Activated B cell treated with CpG ODN at 0.5 μM for 24 hours (primary cell): ENCODE results near the gene FCSK. TPM values are rescaled to one million over a fixed set of nuclear protein-coding genes. Genes with fewer than 3 reads are reported as not detected.

Experiments
- ATAC-seq: fragments of 200-7000 bp; cut with Tn5 transposase; one replicate; pipeline ENCODE4 v1.10.0; 2021; ENCODE audit warnings: low read depth, mild to moderate bottlenecking, moderate library complexity
- CTCF ChIA-PET: fragments of 350-600 bp; sonication (Branson Sonifier 250); formaldehyde crosslinking; loops from one replicate; lab custom pipeline; 2021; ENCODE audit warnings: antibody characterized with exemption; lab: Charles Lee
- POLR2A ChIA-PET: fragments of 350-600 bp; sonication (Branson Sonifier 250); formaldehyde crosslinking; loops from one replicate; lab custom pipeline; 2021; ENCODE audit warnings: antibody characterized with exemption; lab: Charles Lee
- DNase-seq: peaks from one replicate; pipeline ENCODE4 v3.0.0; 2022
- H3K27ac Mint-ChIP-seq: one replicate; pipeline ENCODE4 v1.8.0; 2020; ENCODE audit warnings: mixed read lengths
- H3K27me3 Mint-ChIP-seq: one replicate; pipeline ENCODE4 v1.8.0; 2021; ENCODE audit warnings: mixed read lengths
- H3K36me3 Mint-ChIP-seq: one replicate; pipeline ENCODE4 v1.8.0; 2021; ENCODE audit warnings: low read depth, mixed read lengths
- H3K4me1 Mint-ChIP-seq: one replicate; pipeline ENCODE4 v1.8.0; 2021; ENCODE audit warnings: mixed read lengths
- H3K4me3 Mint-ChIP-seq: one replicate; pipeline ENCODE4 v1.8.0; 2020; ENCODE audit warnings: mild to moderate bottlenecking, mixed read lengths
- H3K9me3 Mint-ChIP-seq: one replicate; pipeline ENCODE4 v1.8.0; 2020; ENCODE audit warnings: mixed read lengths
- intact Hi-C: fragments of 100-400 bp; cut with micrococcal nuclease; formaldehyde crosslinking; loops from one replicate; pipeline ENCODE4 v1.15.1; 2024
- total RNA-seq: library from RNA; stranded (reverse); gene quantifications from 2 replicates; pipeline ENCODE4 v1.2.3, GENCODE V29; 2022
- TF ChIP-seq, protein P1 (sequence below): fragments of 200-600 bp; IDR thresholded peaks from one replicate; pipeline ENCODE4 v1.8.0; 2022; ENCODE audit warnings: antibody characterized with exemption, mild to moderate bottlenecking

Gene FCSK
- total RNA-seq, 1 donor from 2014 or later = 21.4 TPM

DNA sequence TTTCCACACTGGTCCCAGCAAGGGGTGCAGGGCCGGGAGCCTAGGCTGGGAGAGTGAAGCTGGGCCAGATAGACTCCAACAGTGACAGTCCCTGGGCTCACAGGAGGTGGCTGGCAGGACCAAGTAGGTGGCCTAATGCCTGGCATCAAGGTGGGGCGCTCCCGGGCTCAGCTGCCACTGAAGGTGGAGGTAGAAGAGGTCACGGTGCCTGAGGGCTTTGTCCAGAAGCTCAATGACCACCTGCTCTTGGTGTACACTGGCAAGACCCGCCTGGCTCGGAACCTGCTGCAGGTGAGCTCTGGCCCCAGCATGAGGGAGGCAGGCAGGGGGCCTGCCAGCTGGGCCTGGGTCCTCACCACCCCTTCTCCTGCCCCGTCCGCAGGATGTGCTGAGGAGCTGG, 23.8 kb downstream of the FCSK start:
- no peak for ATAC-seq
- TF ChIP-seq, protein P1, sequence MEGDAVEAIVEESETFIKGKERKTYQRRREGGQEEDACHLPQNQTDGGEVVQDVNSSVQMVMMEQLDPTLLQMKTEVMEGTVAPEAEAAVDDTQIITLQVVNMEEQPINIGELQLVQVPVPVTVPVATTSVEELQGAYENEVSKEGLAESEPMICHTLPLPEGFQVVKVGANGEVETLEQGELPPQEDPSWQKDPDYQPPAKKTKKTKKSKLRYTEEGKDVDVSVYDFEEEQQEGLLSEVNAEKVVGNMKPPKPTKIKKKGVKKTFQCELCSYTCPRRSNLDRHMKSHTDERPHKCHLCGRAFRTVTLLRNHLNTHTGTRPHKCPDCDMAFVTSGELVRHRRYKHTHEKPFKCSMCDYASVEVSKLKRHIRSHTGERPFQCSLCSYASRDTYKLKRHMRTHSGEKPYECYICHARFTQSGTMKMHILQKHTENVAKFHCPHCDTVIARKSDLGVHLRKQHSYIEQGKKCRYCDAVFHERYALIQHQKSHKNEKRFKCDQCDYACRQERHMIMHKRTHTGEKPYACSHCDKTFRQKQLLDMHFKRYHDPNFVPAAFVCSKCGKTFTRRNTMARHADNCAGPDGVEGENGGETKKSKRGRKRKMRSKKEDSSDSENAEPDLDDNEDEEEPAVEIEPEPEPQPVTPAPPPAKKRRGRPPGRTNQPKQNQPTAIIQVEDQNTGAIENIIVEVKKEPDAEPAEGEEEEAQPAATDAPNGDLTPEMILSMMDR = no peak
- ChIA-PET CTCF (no interaction called here), POLR2A (interaction anchor here (1.1 kb wide), 1 partner anchor 97 kb away, joined by 4 read pairs; no protein-coding TSS in a partner anchor)
- Mint-ChIP-seq H3K27ac (no peak overlapping the region), H3K36me3 (peaks cover 50% of the 10 kb centered on the region), H3K9me3 (no peaks in the 10 kb centered on the region), H3K4me3 (no peak overlapping the region), H3K27me3 (no peaks in the 10 kb centered on the region), H3K4me1 (peaks cover 5% of the 10 kb centered on the region)
- intact Hi-C loops = loop anchor here (5.0 kb wide), 1 partner anchor 96 kb away; no protein-coding TSS in a partner anchor
- DNase-seq = no peak

DNA sequence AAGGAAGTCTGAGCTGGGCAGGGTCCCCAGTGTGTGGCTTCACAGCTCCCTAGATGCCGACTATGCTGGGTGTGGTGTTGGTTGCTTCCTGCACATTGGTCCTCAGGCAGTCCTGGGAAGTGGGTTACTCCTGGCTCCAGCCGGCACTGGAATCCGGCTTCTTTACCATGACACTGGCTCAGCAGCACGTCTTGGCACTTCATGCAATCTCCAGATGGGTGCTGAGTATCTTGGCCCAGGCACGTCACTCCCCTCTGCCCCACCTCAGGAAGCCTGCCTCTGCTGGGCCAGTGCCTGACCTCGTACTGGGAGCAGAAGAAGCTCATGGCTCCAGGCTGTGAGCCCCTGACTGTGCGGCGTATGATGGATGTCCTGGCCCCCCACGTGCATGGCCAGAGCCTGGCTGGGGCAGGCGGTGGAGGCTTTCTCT, 24.5 kb downstream of the FCSK start:
- intact Hi-C loops = loop anchor here (5.0 kb wide), 1 partner anchor 97 kb away; no protein-coding TSS in a partner anchor

DNA sequence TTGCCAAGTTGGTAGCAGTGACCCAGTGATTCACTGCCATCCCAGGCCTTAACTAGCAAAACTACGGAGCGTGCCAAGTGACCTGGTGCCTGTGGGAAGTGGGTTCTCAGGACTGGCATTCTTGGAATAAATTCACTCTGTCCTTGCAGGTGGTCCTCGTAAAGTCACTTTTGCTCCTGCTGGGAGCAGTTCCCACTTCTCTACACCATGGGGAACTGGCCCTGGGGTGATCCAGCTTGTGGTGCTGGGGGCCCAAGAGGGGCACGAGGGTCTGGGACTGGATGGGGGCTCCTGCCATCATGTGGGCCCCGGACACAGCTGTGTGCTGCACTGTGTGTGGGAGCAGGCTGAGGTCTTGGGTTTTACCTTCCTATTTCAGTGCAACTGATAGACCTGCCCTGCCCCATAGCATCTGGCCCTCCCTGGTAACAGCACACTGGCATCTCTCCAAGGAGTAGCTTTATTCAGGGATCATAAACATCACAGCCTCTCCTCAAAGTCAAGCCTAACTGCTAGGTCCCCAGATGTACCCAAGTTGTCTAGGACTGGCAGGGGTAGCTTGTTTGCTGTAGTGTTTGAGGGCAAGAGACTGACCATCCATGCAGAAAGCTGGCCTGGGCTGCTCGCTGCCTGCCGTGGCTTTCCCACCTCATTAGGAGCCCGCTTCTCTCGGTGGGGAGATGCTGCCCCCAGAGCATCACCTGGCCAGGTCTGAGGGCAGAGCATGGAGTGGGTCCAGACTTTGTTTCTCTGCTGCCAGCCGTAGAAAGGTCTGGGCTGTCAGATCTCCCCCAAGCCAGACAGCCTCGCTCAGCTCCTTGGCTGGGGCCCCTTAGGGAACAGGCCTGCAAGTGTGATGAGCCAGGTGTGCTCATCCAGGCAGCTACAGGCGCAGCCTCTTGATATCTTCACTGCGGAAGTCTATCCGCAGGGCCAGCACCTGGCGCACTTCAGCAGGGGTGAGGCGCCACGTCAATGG, 26.0 kb downstream of the FCSK start:
- ATAC-seq (no peak), DNase-seq (no peak)
- CTCF ChIA-PET = interaction anchor here (0.7 kb wide), 1 partner anchor 107 kb away, joined by 3 read pairs; no protein-coding TSS in a partner anchor
- Mint-ChIP-seq H3K27ac (no peak overlapping the region), H3K27me3 (no peaks in the 10 kb centered on the region), H3K4me1 (peaks cover 5% of the 10 kb centered on the region), H3K36me3 (peaks cover 58% of the 10 kb centered on the region), H3K4me3 (no peak overlapping the region), H3K9me3 (no peaks in the 10 kb centered on the region)
- intact Hi-C loops = no loop called here
- TF ChIP-seq, protein P1 = no peak
- POLR2A ChIA-PET = interaction anchor here (0.9 to 1.1 kb wide), 2 partner anchors 49 to 99 kb away, joined by 3 read pairs; no protein-coding TSS in a partner anchor

More for the DNA sequence above, 24.5 kb downstream of the FCSK start:
- ChIA-PET CTCF (no interaction called here), POLR2A (interaction anchor here (0.6 to 1.1 kb wide), 2 partner anchors 98 to 866 kb away, joined by 3 to 4 read pairs; no protein-coding TSS in a partner anchor)
- no peak overlapping the region for H3K4me3 Mint-ChIP-seq
- H3K4me1 Mint-ChIP-seq = peaks cover 5% of the 10 kb centered on the region
- H3K36me3 Mint-ChIP-seq = peaks cover 54% of the 10 kb centered on the region
- ATAC-seq (no peak), DNase-seq (no peak)
- H3K27ac Mint-ChIP-seq = no peak overlapping the region
- H3K27me3 Mint-ChIP-seq = no peaks in the 10 kb centered on the region
- H3K9me3 Mint-ChIP-seq = no peaks in the 10 kb centered on the region
- TF ChIP-seq, protein P1 = no peak

DNA sequence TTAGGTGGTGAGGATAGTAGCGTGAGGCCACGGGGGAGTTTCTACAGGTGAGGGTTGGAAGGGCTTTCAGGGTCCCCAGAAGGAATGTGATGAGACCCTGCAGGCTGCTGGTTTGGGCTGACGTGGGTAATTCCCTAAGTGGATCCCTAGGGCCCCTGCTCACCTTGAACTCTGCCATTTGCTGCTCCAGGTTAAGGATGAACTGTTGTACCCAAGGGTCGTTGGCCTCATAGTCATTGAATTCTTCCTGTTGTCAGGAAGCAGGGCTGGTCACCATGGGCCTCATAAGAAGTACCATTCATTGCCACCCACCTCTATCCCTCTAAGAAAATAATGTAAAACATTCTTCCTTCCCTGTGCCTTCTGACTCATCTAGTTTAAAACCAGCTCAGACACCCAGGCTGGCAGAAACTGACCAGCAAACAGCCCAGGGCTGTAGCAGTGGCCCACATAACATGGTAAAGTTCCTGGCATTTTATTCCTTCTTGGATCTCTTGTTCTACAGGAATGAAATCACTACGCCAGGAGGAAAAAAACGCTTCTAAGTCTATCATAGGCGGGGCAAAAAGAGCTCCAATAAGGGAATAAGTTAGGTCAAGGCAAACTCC, 27.6 kb downstream of the FCSK start:
- DNase-seq = no peak
- no peak for ATAC-seq
- Mint-ChIP-seq H3K27ac (no peak overlapping the region), H3K36me3 (peaks cover 62% of the 10 kb centered on the region), H3K4me3 (no peak overlapping the region), H3K4me1 (no peaks in the 10 kb centered on the region), H3K9me3 (no peaks in the 10 kb centered on the region), H3K27me3 (no peaks in the 10 kb centered on the region)
- TF ChIP-seq, protein P1 = no peak
- intact Hi-C loops = no loop called here
- ChIA-PET POLR2A (interaction anchor here (2.0 kb wide), 1 partner anchor 101 kb away, joined by 12 read pairs; no protein-coding TSS in a partner anchor), CTCF (no interaction called here)
